OCI-LY7 (cell line): Measurements from ENCODE around the gene MTSS2.

ENCODE experiments used
- CTCF ChIP-seq: fragments of 200-600 bp; sonication (generic); conservative IDR thresholded peaks from 2 replicates; pipeline ENCODE4 v1.5.1; 2014; ENCODE audit warnings: mild to moderate bottlenecking, antibody characterized with exemption, low read length, moderate library complexity, mixed read lengths
- EZH2phosphoT487 ChIP-seq: fragments of 200-600 bp; sonication (generic); IDR thresholded peaks from 2 replicates; pipeline ENCODE4 v1.6.1; 2018; ENCODE audit warnings: low read depth, borderline replicate concordance, mild to moderate bottlenecking, mixed run types, antibody characterized with exemption, low read length, moderate library complexity, mixed read lengths

DNA sequence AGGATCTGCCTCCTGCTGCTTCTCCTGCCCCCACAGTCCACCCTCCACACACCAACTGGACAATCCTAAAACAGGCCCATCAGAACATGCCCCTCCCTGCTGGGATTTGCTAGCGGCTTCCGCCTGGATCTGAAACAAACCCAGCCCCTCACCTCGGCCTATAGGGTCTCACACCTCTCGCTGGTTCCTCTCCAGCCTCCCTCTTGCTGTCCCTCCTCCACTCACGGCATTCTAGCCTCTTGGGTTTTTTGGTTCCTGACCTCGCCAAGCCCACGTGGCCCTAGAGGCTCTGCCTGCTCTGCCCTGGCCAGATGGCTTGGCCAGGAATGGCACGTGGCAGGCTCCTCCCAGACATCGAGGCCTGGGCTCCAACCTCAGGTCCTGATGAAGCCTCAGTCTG is 15.7 kb upstream of the MTSS2 start:
- no peak for TF ChIP-seq CTCF
- TF ChIP-seq EZH2phosphoT487 = no peak
